ENCODE results near the gene CLCA1. TPM values are rescaled to one million over a fixed set of nuclear protein-coding genes. Genes with fewer than 3 reads are reported as not detected.

Gene CLCA1
- total RNA-seq, 1 experiment from 2014 or later = 0.12 TPM

GRCh38 chr1:86530211-86530845 lies 61.6 kb downstream of the CLCA1 start:
- ATAC-seq (no peak), DNase-seq (ENCODE audit: low read depth, low spot score) (no peak)
- H3K36me3 ChIP-seq (ENCODE audit: control insufficient read depth in 1 of 2, insufficient read depth in 2 of 2, low read length in 2 of 2) = no peaks in the 10 kb centered on the region
- H2AFZ ChIP-seq (ENCODE audit: low read depth, low read length, poor library complexity, severe bottlenecking) = no peak overlapping the region
- H3K4me2 ChIP-seq (ENCODE audit: low read length) = no peak overlapping the region
- H3K4me1 ChIP-seq (ENCODE audit: control insufficient read depth in 1 of 2, insufficient read depth in 2 of 2, low read length in 2 of 2) = no peaks in the 10 kb centered on the region
- ChIA-PET RAD21 (ENCODE audit: low non-redundant PET in 1 of 2, low total read pairs in 2 of 2, uncharacterized antibody in 2 of 2, unreplicated experiment in 2 of 2) (no interaction called here), CTCF (no interaction called here), POLR2A (no interaction called here)
- H3K79me2 ChIP-seq (ENCODE audit: insufficient read depth, low read length) = no peaks in the 10 kb centered on the region
- intact Hi-C loops (cut with micrococcal nuclease) = no loop called here
- no peaks in the 10 kb centered on the region for H3K9me3 ChIP-seq (ENCODE audit: control insufficient read depth in 1 of 2, insufficient read depth in 1 of 2, low read depth in 1 of 2, low read length in 2 of 2)
- TF ChIP-seq, protein P1, sequence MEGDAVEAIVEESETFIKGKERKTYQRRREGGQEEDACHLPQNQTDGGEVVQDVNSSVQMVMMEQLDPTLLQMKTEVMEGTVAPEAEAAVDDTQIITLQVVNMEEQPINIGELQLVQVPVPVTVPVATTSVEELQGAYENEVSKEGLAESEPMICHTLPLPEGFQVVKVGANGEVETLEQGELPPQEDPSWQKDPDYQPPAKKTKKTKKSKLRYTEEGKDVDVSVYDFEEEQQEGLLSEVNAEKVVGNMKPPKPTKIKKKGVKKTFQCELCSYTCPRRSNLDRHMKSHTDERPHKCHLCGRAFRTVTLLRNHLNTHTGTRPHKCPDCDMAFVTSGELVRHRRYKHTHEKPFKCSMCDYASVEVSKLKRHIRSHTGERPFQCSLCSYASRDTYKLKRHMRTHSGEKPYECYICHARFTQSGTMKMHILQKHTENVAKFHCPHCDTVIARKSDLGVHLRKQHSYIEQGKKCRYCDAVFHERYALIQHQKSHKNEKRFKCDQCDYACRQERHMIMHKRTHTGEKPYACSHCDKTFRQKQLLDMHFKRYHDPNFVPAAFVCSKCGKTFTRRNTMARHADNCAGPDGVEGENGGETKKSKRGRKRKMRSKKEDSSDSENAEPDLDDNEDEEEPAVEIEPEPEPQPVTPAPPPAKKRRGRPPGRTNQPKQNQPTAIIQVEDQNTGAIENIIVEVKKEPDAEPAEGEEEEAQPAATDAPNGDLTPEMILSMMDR (IDR thresholded peaks at IDR 0.05 in 2 of 3, conservative IDR thresholded peaks at IDR 0.05 in 1 of 3; ENCODE audit: borderline replicate concordance in 1 of 3, insufficient read depth in 1 of 3, low read depth in 2 of 3, low read length in 2 of 3) = no peak
- no peak for TF ChIP-seq TCF7L2 (IDR thresholded peaks at IDR 0.05; ENCODE audit: borderline replicate concordance, extremely low read depth, insufficient read depth, insufficient read length)
- no peak for TF ChIP-seq FOSL1 (IDR thresholded peaks at IDR 0.05; ENCODE audit: low read depth)
- TF ChIP-seq ZFX (IDR thresholded peaks at IDR 0.05) = no peak
- no peak for TF ChIP-seq EGR1 (IDR thresholded peaks at IDR 0.05; ENCODE audit: low read depth)
- TF ChIP-seq YY1 (IDR thresholded peaks at IDR 0.05; ENCODE audit: extremely low read depth, insufficient replicate concordance, low read depth, low read length) = no peak
- no peak overlapping the region for H3K4me3 ChIP-seq (replicated peaks in 1 of 2; ENCODE audit: low read depth in 1 of 2, low read length in 2 of 2)
- H4K20me1 ChIP-seq (ENCODE audit: insufficient read depth) = no peaks in the 10 kb centered on the region
- no TSS peak for BruUV-seq (replicated peaks)
- no peak overlapping the region for H3K9ac ChIP-seq (ENCODE audit: low read length)
- no peak overlapping the region for H3K27ac ChIP-seq (ENCODE audit: low read depth, low read length)
- H3K9me2 ChIP-seq (ENCODE audit: insufficient read depth) = no peaks in the 10 kb centered on the region
- no peaks in the 10 kb centered on the region for H3K27me3 ChIP-seq (ENCODE audit: insufficient read depth, low read length)
